Effector CD4-positive, alpha-beta T cell (primary cell): ENCODE measurements around the gene LMNTD1.
"Not testable (repeated sequence)": the region's sequence is repeated elsewhere in the genome, so short reads cannot be mapped to it uniquely, and the experiment has no call there.

Experiments used
- DNase-seq: peaks from one replicate; pipeline ENCODE4 v3.0.0-alpha.2; 2020

LMNTD1 gene

GRCh38 chr12:25426821-25427220 lies 126.3 kb downstream of the LMNTD1 start:
- DNase-seq, result not testable (repeated sequence)
